IPS DF 4.7 (cell line): ENCODE results near the gene FAM219A.

Experiments
- DNase-seq: peaks from one replicate; pipeline ENCODE4 v3.0.0-alpha.2; 2013; ENCODE audit warnings: low spot score; ENCODE audit errors: extremely low read depth

Gene FAM219A

DNA sequence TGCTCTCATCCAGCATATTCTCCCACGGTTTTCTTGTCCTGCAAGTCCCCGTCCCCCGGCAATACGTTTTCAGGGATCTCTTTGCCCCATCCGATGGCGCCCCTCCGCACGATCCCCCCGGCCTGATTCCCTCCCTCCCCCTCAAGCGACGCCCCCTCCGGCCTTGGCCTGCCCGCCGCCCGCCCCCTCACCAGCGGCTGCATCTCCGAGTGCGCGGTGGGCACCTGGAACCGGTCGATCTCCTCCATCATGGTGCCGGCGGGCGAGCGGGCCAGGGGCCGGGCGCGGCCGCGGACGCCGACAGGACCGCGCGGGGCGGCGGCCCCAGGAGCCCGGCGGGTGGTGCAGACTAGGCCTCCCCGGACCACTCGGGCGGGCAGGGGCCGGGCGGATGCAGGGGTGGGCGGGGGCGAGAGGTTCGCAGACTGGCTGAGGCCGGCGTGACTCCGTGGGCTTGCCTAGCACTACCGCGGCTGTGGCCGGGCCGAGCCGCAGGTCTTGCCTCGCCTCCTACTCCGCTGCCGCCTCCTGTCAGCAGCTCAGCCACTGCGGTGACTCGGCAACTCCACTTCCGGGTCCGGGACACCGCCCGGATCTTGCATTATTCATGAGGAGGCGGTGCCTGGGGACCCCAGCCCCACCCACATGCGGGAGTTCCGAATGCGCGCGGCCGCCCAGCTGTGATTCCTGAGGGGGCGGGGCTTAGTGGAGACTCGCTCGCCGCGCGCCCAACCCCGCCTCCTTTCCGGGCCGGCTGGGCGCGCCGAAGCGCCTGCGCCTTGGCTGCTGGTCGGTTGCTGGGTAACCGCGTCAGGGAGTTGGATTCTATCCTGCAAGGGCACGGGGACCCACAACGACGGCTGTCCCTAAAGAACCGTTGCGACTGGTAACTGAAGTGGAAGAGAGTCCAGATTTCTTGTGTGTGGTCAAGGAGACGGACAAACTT, at the start of gene FAM219A, which contains the start of gene DNAI1:
FAM219A (minus strand) TSS at position 558 of the 946 bp plus-strand sequence; CDS start at position 251, 307 bp downstream.
DNAI1 (plus strand) TSS at position 793 of the 946 bp plus-strand sequence. CDS start 201 bp downstream, outside the sequence.
- DNase-seq = peak; percentile 86

- no peak for DNase-seq
Measured at GRCh38 chr9:34507966-34508365, 49.6 kb upstream of the FAM219A start.

DNA sequence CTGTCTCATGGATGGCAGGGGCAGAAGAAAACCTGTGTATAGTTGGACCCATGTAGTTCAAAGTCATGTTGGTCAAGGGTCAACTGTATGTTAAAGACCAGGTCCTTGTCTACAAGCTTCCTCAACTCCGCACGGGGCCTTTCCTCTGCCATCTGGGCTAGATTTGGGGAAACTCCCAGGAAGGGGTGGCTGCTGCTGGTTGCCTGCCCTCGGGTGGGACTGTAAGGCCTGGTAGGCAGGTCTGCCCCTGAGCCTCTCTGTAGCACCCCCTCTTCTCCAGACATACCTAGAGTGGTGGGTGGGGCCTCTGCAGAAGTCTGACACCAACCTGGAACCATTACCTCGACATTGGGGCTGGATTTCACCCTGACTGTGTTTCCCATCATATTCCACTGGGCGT, 49.2 kb upstream of the FAM219A start:
- no peak for DNase-seq

GRCh38 chr9:34506623-34507022, 48.3 kb upstream of the FAM219A start:
- DNase-seq = no peak

DNA sequence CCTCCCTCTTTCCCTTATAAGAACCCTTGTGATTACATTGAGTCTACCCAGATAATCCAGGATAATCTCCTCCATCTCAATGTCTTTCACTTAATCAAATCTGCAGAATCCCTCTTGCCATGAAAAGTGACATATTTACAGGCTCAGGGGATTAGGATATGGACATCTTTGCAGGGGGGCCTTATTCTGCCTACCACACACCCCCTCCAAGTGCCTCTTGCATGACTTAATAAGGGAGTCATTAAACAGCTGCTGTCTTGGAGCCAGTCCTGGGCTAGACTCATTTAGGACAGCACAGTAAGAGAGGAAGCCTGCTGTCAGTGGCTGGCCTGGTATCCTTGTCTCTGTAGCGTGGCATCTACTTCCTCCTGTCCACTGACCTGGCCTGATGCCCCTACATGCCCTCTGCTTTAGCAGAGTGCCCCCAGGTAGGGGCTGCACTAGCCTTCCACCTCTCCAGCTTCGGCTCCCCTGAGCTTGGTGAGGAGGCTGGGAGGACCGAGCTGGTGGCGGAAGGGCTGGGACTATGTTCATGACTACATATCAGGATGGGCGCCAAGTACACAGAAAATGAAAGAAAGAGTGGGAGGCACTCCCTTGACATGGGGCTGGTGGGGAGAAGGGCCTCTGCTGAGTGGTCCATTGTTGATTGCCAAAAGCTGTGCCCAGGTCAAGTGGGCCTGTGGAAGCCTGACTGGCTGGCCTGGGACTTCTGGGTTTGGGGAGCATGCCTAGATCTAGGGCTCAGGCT, 47.2 kb upstream of the FAM219A start:
- DNase-seq = no peak

DNA sequence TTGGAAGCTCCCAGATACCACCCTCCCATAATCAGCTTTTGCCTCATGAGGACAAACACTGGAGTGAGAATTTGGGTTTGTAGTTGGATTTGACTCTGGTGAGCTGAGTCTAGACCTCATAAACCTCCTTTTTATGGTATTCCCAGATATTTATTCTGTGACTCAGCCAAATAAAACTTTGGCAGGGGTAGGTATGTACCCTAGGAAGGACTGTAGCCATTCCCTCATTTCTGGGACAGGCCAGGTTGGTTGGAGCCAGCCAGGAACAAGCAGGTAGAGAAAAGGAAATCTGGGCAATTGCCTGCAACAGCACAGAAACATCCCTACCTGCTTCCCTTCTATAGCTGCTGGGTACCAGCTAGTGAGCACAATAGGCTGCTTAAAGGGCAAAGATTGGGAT, 45.0 kb upstream of the FAM219A start:
- no peak for DNase-seq

GRCh38 chr9:34502891-34503290, 44.5 kb upstream of the FAM219A start:
- DNase-seq = no peak

DNA sequence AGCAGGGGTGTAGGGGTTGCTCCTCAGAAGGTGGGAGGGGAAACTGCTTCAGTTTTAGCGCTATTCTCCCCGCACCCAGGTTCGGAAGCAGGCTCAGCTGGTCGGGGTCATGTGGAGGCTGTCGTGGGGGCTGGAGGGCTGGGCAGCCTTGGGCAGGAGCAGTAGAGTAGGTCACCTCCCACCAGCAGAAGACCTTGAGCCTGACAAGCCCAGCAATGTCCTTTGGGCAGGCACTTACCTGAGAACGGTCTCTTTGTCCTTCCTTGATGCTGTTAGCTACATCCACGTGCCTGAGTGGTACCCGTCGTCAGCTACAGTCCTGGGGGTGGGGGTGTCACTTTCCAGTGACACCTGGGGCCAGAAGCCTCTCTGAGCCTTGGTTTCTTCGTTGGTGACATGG, 44.1 kb upstream of the FAM219A start:
- no peak for DNase-seq

GRCh38 chr9:34501889-34502425, 43.6 kb upstream of the FAM219A start:
- DNase-seq = no peak

DNA sequence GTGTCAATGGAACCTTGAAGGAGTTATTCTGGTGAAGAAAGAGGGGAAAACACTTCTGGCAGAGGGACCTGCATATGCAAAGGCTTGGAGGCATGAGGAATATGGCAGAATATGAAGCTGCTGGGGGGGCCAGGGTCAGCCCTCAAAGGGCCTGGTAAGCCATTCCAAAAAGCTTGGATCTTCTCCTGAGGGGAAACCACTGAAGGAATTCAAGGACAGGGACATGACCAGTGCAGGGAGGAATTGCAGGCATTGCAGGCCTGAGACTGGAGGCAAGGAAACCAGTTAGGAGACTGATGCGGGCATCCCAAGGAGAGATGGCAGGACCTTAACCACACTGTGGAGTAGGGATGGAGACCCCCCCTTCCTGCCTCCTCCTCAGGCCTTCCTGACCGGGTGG, 43.0 kb upstream of the FAM219A start:
- DNase-seq = no peak

GRCh38 chr9:34500623-34501267, 42.4 kb upstream of the FAM219A start:
- no peak for DNase-seq

- DNase-seq = no peak
Measured at GRCh38 chr9:34499076-34499475, 40.7 kb upstream of the FAM219A start.

DNA sequence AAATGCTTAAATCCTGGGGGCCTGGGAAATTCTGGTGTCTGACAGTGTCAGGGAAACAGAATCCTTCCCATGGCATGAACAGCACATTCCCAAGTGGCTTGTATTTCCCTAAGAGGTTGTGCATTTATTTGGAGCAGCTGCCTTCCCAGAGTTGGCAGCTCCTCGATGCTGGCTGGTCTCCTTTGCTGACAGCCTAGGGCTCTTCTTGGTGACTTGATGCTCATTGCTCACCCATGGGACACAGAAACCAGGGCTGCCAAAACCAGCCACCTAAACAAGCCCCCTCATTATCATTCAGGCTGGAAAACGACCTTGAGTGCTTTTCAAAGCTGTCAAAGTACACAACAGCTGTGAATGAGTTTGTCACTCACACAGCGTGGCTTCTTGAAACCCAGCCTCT, 40.2 kb upstream of the FAM219A start:
- DNase-seq = no peak

GRCh38 chr9:34496149-34496712, 37.9 kb upstream of the FAM219A start:
- no peak for DNase-seq

- no peak for DNase-seq
Measured at GRCh38 chr9:34493972-34494535, 35.7 kb upstream of the FAM219A start.

- DNase-seq = no peak
Measured at GRCh38 chr9:34492051-34492450, 33.7 kb upstream of the FAM219A start.

GRCh38 chr9:34491596-34491995, 33.2 kb upstream of the FAM219A start:
- DNase-seq = no peak

GRCh38 chr9:34490760-34491159, 32.4 kb upstream of the FAM219A start:
- no peak for DNase-seq

DNA sequence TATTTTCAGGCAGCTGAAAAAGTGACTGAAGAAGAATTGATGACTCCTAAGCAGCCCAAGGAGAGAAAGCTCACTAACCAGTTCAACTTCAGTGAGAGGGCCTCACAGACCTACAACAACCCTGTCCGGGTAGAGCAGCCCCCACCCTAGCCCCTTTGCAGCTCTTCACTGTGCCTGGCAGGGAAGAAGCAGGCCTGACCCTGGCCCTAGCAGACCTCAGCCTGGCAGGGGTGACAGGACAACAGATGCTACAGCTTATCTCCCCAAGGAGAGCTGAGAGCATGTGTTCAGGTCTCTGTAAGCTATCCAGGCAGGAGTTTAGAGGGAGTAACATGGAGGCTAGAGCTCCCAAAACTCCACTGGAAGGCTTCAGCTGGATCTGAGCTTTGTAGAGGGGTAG, 32.0 kb upstream of the FAM219A start:
- no peak for DNase-seq

DNA sequence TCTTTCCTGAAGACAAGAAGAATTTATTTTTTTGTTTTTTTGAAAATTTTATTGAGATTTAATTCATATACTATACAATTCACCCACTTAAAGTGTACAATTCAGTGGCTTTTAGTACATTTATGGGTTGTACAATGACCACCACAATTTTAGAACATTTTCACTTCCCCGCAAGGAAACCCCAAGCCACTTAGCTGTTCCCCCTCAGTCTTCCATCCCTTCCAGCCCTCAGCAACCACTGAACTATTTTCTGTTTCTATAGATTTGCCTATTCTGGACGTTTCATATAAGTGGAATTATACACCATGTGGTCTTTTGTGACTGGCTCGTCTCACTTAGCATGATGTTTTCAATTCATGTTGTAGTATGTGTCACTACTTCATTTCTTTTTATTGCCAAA, 28.2 kb upstream of the FAM219A start:
- no peak for DNase-seq

- DNase-seq = no peak
Measured at GRCh38 chr9:34485822-34486221, 27.5 kb upstream of the FAM219A start.
